Transverse colon (tissue), 4 donors: ENCODE measurements around the gene FAM170B. TPM values are rescaled to one million over a fixed set of nuclear protein-coding genes. Genes with fewer than 3 reads are reported as not detected.

Experiments used
- DNase-seq: peaks from one replicate; pipeline ENCODE4 v3.0.0-alpha.2; 2019
- H3K27ac ChIP-seq, 4 donors: fragments of 200-600 bp; sonication (generic); 2 replicates each; pipeline ENCODE4 v1.5.1; 2016 to 2018; ENCODE audit warnings: inconsistent platforms in 4 of 4
- H3K27me3 ChIP-seq: fragments of 200-600 bp; sonication (generic); 2 replicates; pipeline ENCODE4 v1.5.1; 2017; ENCODE audit warnings: inconsistent platforms
- H3K36me3 ChIP-seq, 4 donors: fragments of 200-600 bp; sonication (generic); 2 replicates each; pipeline ENCODE4 v1.5.1; 2017 to 2019; ENCODE audit warnings: inconsistent platforms in 4 of 4
- H3K4me1 ChIP-seq, 4 donors: fragments of 200-600 bp; sonication (generic); 2 replicates each; pipeline ENCODE4 v1.5.1; 2017 to 2020; ENCODE audit warnings: inconsistent platforms in 4 of 4
- H3K4me3 ChIP-seq, 4 donors: fragments of 200-600 bp; sonication (generic); 1 replicate in 1 of 4; 2 replicates in 3 of 4; pipeline versions ENCODE4 v1.5.1 to v1.6.1; 2017 to 2019; ENCODE audit warnings: inconsistent platforms in 4 of 4
- H3K9me3 ChIP-seq, 2 donors: fragments of 200-600 bp; sonication (generic); 2 replicates each; pipeline ENCODE4 v1.5.1; 2017 to 2019; ENCODE audit warnings: inconsistent platforms in 2 of 2
- CTCF ChIP-seq, 5 experiments: fragments of 200-600 bp in 3 of 5; fragments of 450-650 bp in 2 of 5; sonication (generic) in 3 of 5; IDR thresholded peaks; 1 replicate in 2 of 5; 2 replicates in 3 of 5; pipeline ENCODE4 v1.5.1; 2016 to 2017; ENCODE audit warnings: antibody characterized with exemption in 5 of 5, inconsistent platforms in 3 of 5, mild to moderate bottlenecking in 2 of 5, moderate library complexity in 1 of 5
- EP300 ChIP-seq: sonication (generic); formaldehyde crosslinking; IDR thresholded peaks from one replicate; pipeline ENCODE4 v1.6.1; 2017; ENCODE audit warnings: antibody characterized with exemption, low read depth
- POLR2A ChIP-seq: fragments of 450-650 bp; IDR thresholded peaks from one replicate; pipeline ENCODE4 v1.6.1; 2016; ENCODE audit warnings: antibody characterized with exemption, mild to moderate bottlenecking, moderate library complexity
- POLR2AphosphoS5 ChIP-seq, 3 donors: sonication (generic); formaldehyde crosslinking; IDR thresholded peaks; one replicate each; pipeline ENCODE4 v1.6.1; 2016; ENCODE audit warnings: antibody characterized with exemption in 3 of 3
- WGBS, 2 donors: methylation state at CpG; one replicate each; pipeline ENCODE4 v1.1.5; 2018; ENCODE audit warnings: low coverage in 1 of 2; 5-methylcytosine and 5-hydroxymethylcytosine counted together
- in situ Hi-C, 4 donors: fragments of 200-750 bp; cut with MboI; loops; one replicate each; pipeline versions ENCODE4 v1.15.0 to v1.15.1; 2017; ENCODE audit warnings: low sequenced_read_pairs in 3 of 4, low pct_ligation_motif_present in 1 of 4, low pct_unique_long_range_greater_than_20kb in 1 of 4
- intact Hi-C: fragments of 100-400 bp; cut with DNase I; formaldehyde crosslinking; loops from one replicate; pipeline ENCODE4 v1.15.1; 2023; ENCODE audit warnings: low total_unique reads
- total RNA-seq, 4 donors: library from RNA; depleted of rRNA; stranded (reverse); fragments of >200 nt; gene quantifications; one replicate each; pipeline ENCODE4 v1.1.0, GENCODE V29; 2016

The FAM170B gene
- total RNA-seq, 4 donors from 2014 or later = not detected

DNA sequence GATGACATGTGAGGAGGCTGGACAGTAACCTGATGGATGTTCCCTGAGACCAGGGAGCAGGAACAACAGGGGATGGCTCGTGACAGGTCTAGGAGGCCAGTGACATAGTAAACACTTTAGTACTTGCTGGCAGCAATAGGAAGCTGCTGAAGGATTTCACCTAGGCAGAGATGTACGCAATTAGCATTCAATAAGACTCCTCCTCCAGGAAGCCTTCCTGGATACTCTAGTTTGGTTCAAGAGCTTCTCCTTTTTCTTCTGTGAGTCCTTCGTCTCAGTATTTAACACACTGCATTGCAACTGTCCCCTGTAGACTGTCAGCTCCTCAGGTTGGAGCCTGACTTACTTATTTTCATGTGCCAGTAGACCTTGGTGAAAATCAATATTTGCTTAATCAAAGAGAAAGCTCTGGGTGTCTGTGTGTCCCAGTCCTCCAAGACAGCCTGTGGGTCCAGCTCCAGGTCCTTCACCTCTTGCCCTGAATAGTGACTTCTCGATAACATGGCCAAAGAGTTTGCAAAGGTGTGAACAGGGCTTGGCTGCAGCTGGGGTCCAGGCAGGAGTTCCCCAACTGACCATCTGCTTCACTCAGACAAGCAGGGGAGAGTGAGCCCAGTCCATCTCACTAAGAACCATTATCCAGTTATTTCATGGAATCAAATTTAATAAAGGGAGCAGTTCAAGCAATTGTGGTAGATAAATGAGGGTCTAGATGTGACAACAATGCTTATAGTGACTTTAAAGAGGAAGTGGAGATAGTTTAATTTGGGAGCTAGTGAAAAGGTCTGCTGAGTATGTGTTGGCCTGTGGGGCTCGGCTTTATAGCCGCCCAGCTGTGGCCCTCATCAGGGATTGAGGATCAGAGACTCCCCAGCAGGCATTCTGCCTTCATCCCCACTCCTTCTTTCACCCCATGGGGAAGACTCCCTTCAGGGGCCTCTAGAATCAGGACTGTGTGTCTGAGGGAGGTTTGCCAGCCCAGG is 45.0 kb upstream of the FAM170B start:
- no peak for DNase-seq
- Histone ChIP-seq H3K27ac (no peak overlapping the region), H3K36me3 (no peaks in the 10 kb centered on the region), H3K27me3 (no peaks in the 10 kb centered on the region), H3K4me1 (peaks cover 0 to 17% (median 0%) of the 10 kb centered on the region in 4 donors), H3K9me3 (no peaks in the 10 kb centered on the region), H3K4me3 (no peak overlapping the region)
- intact Hi-C loops = no loop called here
- in situ Hi-C loops = no loop called here
- TF ChIP-seq POLR2AphosphoS5 (IDR thresholded peaks at IDR 0.05) (no peak), POLR2A (no peak), CTCF (IDR thresholded peaks at IDR 0.05) (no peak), EP300 (no peak)
- WGBS, 2 donors = 54 to 88% methylated on average over 3 to 6 of the region's 6 CpGs

GRCh38 chr10:49177391-49178355 is 43.9 kb upstream of the FAM170B start:
- H3K36me3 ChIP-seq = no peaks in the 10 kb centered on the region
- peak; percentile 24 for DNase-seq
- intact Hi-C loops (loop anchor here (2.0 kb wide), 1 partner anchor 33 kb away; no protein-coding TSS in a partner anchor), in situ Hi-C loops (no loop called here)
- H3K9me3 ChIP-seq = no peaks in the 10 kb centered on the region
- H3K4me1 ChIP-seq = peaks cover 0 to 13% (median 0%) of the 10 kb centered on the region in 4 donors
- no peak overlapping the region for H3K4me3 ChIP-seq
- WGBS, 2 donors = 22 to 61% methylated on average over 5 to 9 of the region's 9 CpGs
- peak overlapping the region in 1 of 4 donors; percentile 46 for H3K27ac ChIP-seq
- no peak for TF ChIP-seq CTCF (IDR thresholded peaks at IDR 0.05)
- no peak for TF ChIP-seq POLR2A
- TF ChIP-seq POLR2AphosphoS5 (IDR thresholded peaks at IDR 0.05) = no peak
- TF ChIP-seq EP300 = no peak
- no peaks in the 10 kb centered on the region for H3K27me3 ChIP-seq

DNA sequence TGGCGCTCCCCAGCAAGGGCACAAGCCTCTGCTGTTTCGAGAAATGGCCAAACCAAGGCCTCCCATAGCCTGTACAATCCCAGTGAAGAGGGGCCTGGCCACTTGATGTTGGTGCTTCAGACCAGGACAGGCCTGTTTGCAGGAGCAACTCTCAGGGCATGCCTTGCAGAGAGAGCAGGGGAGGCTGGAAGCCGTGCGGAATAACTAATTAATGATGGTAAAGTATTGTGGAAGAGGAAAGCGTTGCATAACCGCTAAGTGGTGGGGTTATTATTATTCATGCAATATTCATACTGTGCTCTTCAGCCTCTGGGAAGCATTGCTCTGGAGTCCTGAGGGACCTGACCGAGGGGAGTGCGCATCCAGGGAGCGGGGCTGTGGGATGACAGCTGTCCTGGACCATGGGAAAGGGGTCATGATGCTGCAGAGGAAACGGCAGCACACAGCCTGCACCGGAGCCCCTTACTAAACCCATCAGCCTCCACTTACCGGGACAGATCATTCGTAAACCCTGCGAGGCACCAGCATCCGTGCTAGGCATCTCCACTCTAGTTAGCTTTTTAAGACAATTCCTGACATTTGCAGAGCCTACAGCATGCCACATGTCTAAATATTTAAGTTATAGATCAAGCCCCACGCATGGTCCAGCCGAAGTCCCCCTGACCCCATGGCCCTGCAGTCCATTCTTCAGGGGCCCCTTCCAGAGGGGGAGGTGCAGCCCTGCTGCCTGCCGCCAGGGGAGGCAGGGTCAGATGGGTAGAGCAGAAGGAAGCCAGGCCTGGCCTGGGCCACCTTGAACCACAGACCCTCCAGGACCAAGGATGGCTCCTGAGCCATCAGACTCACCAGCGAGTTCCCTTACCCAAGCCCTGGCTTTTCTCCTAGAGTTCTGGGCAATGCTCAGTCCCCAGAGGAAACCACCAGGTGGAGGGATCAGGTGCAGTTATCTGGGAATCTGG is 42.8 kb upstream of the FAM170B start:
- Histone ChIP-seq H3K4me1 (peaks cover 0 to 13% (median 0%) of the 10 kb centered on the region in 4 donors), H3K9me3 (no peaks in the 10 kb centered on the region), H3K27ac (peak overlapping the region in 1 of 4 donors; percentile 46), H3K4me3 (no peak overlapping the region), H3K36me3 (no peaks in the 10 kb centered on the region), H3K27me3 (no peaks in the 10 kb centered on the region)
- intact Hi-C loops = loop anchor here (2.0 kb wide), 1 partner anchor 34 kb away; no protein-coding TSS in a partner anchor
- TF ChIP-seq CTCF (IDR thresholded peaks at IDR 0.05) = no peak
- TF ChIP-seq POLR2A = no peak
- no peak for TF ChIP-seq EP300
- TF ChIP-seq POLR2AphosphoS5 (IDR thresholded peaks at IDR 0.05) = no peak
- no peak for DNase-seq
- 79% methylated on average over 19 of the region's 19 CpGs; no CpG with 5 or more reads in 1 of the 2 donors for WGBS, 2 donors
- in situ Hi-C loops = no loop called here
